ENCODE results near the gene ATAD3C. TPM values are rescaled to one million over a fixed set of nuclear protein-coding genes. Genes with fewer than 3 reads are reported as not detected.

Gene ATAD3C
- total and polyA plus RNA-seq, 10 of the 15 experiments (the other 5 are each of a cell fraction or from before 2014, with no cell fraction given), result 0.03 to 3.1 (median 0.86) TPM

- H2AFZ ChIP-seq (ENCODE audit: control insufficient read depth, low read depth, low read length), result no peak overlapping the region
- H3K4me3 ChIP-seq, result no peak overlapping the region
- TF ChIP-seq CBX3 (IDR thresholded peaks at IDR 0.05; ENCODE audit: borderline replicate concordance, low read depth), result no peak
- no peak for TF ChIP-seq JUND (IDR thresholded peaks at IDR 0.05; ENCODE audit: low read depth, low read length)
- TF ChIP-seq MXI1 (IDR thresholded peaks at IDR 0.05; ENCODE audit: low read depth, low read length), result no peak
- no peak for TF ChIP-seq HDGF (IDR thresholded peaks at IDR 0.05)
- TF ChIP-seq PKNOX1 (IDR thresholded peaks at IDR 0.05), result no peak
- TF ChIP-seq RBBP5 (conservative IDR thresholded peaks at IDR 0.05), result no peak
- TF ChIP-seq ATF2 (IDR thresholded peaks at IDR 0.05; ENCODE audit: low read length), result no peak
- no peak for TF ChIP-seq ZNF207 (IDR thresholded peaks at IDR 0.05; ENCODE audit: borderline replicate concordance)
- TF ChIP-seq KDM1A (IDR thresholded peaks at IDR 0.05; ENCODE audit: borderline replicate concordance), result no peak
- no peak for TF ChIP-seq SREBF1 (IDR thresholded peaks at IDR 0.05; ENCODE audit: low read length)
- no peak for TF ChIP-seq SPI1 (IDR thresholded peaks at IDR 0.05; ENCODE audit: borderline replicate concordance, insufficient read depth, low read depth, low read length)
- no peak for TF ChIP-seq BCL3 (IDR thresholded peaks at IDR 0.05; ENCODE audit: borderline replicate concordance, insufficient read depth, low read depth, low read length, poor library complexity, severe bottlenecking)
- TF ChIP-seq IRF3 (IDR thresholded peaks at IDR 0.05), result no peak
- no peak for TF ChIP-seq CREB1 (IDR thresholded peaks at IDR 0.05; ENCODE audit: low read depth)
- no peak for TF ChIP-seq RB1 (IDR thresholded peaks at IDR 0.05; ENCODE audit: borderline replicate concordance)
- TF ChIP-seq IKZF2 (IDR thresholded peaks at IDR 0.05), result no peak
- no peak for TF ChIP-seq ETV6 (conservative IDR thresholded peaks at IDR 0.05 in 1 of 2, IDR thresholded peaks at IDR 0.05 in 1 of 2; ENCODE audit: borderline replicate concordance in 1 of 2, low read depth in 1 of 2)
- no peak for TF ChIP-seq NFYA (IDR thresholded peaks at IDR 0.05; ENCODE audit: borderline replicate concordance, low read depth, low read length)
- no peak for TF ChIP-seq NFXL1 (IDR thresholded peaks at IDR 0.05; ENCODE audit: borderline replicate concordance)
- H3K27ac ChIP-seq (ENCODE audit: control insufficient read depth, insufficient read depth), result no peak overlapping the region
- H3K27me3 ChIP-seq (replicated peaks in 1 of 2; ENCODE audit: control insufficient read depth in 2 of 2, insufficient read depth in 2 of 2, low read length in 1 of 2), result no peaks in the 10 kb centered on the region
- H3K4me2 ChIP-seq (ENCODE audit: control insufficient read depth, insufficient read depth), result no peak overlapping the region
- H3K9me3 ChIP-seq (replicated peaks; ENCODE audit: control insufficient read depth, insufficient read depth, low read length), result no peaks in the 10 kb centered on the region
- H3K36me3 ChIP-seq (ENCODE audit: control insufficient read depth in 2 of 2, insufficient read depth in 2 of 2, low read length in 1 of 2), result no peaks in the 10 kb centered on the region
- ATAC-seq (no peak), FAIRE-seq (no peak), DNase-seq (ENCODE audit: low read depth, low spot score) (no peak)
- ChIA-PET RAD21 (ENCODE audit: unreplicated experiment) (no interaction called here), SMC1A (ENCODE audit: uncharacterized antibody, unreplicated experiment) (no interaction called here), CTCF (no interaction called here), POLR2A (no interaction called here)
- H3K9ac ChIP-seq (ENCODE audit: control insufficient read depth, insufficient read depth, low read length), result no peak overlapping the region
- no TSS peak for BruUV-seq (replicated peaks)
- no peaks in the 10 kb centered on the region for H4K20me1 ChIP-seq (ENCODE audit: control insufficient read depth, insufficient read depth)
- intact Hi-C loops (cut with micrococcal nuclease; ENCODE audit: unreplicated experiment) (no loop called here), in situ Hi-C loops (cut with MboI) (no loop called here)
- no peaks in the 10 kb centered on the region for H3K79me2 ChIP-seq (ENCODE audit: control insufficient read depth, insufficient read depth, low read length)
- 63% methylated on average over 26 of the region's 27 CpGs for WGBS (ENCODE audit: insufficient coverage, insufficient replicate concordance, low lambda C conversion rate, missing lambda C conversion rate)
- H3K4me1 ChIP-seq (ENCODE audit: control insufficient read depth, insufficient read depth, low read length), result peaks cover 8% of the 10 kb centered on the region
Measured at GRCh38 chr1:1460540-1461130, 11.1 kb downstream of the ATAD3C start.

Measured in GM12878 (cell line).